Thoracic aorta (tissue), 2 donors: ENCODE data around the gene ENPP3. TPM values are rescaled to one million over a fixed set of nuclear protein-coding genes. Genes with fewer than 3 reads are reported as not detected.

ENCODE experiments used
- ATAC-seq: fragments of 150-250 bp; one replicate; pipeline ENCODE4 v1.8.0; 2017; ENCODE audit warnings: low read depth; ENCODE audit not compliant: insufficient number of reproducible peaks, low FRiP score
- DNase-seq: peaks from one replicate; pipeline ENCODE4 v3.0.0-alpha.2; 2020; ENCODE audit warnings: low spot score
- H3K27ac ChIP-seq, 2 donors: fragments of 200-600 bp; sonication (generic); 1 replicate in 1 of 2; 2 replicates in 1 of 2; pipeline ENCODE4 v1.5.1; 2016; ENCODE audit warnings: mild to moderate bottlenecking in 2 of 2, moderate library complexity in 2 of 2
- H3K27me3 ChIP-seq: fragments of 200-600 bp; sonication (generic); replicated peaks from 2 replicates; pipeline ENCODE4 v1.6.0; 2016; ENCODE audit warnings: mild to moderate bottlenecking; ENCODE audit not compliant: insufficient read depth
- H3K36me3 ChIP-seq: fragments of 200-600 bp; sonication (generic); one replicate; pipeline ENCODE4 v1.5.1; 2016
- H3K4me1 ChIP-seq, 2 donors: fragments of 200-600 bp; sonication (generic); 1 replicate in 1 of 2; 2 replicates in 1 of 2; pipeline versions ENCODE4 v1.5.1 to v1.6.0; 2016; ENCODE audit warnings: low read depth in 2 of 2, mild to moderate bottlenecking in 1 of 2; ENCODE audit not compliant: control insufficient read depth in 1 of 2
- H3K4me3 ChIP-seq: fragments of 200-600 bp; sonication (generic); 2 replicates; pipeline ENCODE4 v1.5.1; 2016; ENCODE audit warnings: mild to moderate bottlenecking
- H3K9me3 ChIP-seq: fragments of 200-600 bp; sonication (generic); 2 replicates; pipeline ENCODE4 v1.5.1; 2016
- total RNA-seq, 2 donors: library from RNA; depleted of rRNA; stranded (reverse); fragments of >200 nt; gene quantifications; one replicate each; pipeline versions ENCODE4 v1.1.0 to v1.2.3, GENCODE V29; 2016
- TF ChIP-seq, protein P1 (sequence below): fragments of 200-600 bp; sonication (generic); IDR thresholded peaks from one replicate; pipeline ENCODE4 v1.5.1; 2019; ENCODE audit warnings: antibody characterized with exemption

ENPP3 gene
- total RNA-seq, 2 donors from 2014 or later, result 0.49 to 0.54 TPM

DNA sequence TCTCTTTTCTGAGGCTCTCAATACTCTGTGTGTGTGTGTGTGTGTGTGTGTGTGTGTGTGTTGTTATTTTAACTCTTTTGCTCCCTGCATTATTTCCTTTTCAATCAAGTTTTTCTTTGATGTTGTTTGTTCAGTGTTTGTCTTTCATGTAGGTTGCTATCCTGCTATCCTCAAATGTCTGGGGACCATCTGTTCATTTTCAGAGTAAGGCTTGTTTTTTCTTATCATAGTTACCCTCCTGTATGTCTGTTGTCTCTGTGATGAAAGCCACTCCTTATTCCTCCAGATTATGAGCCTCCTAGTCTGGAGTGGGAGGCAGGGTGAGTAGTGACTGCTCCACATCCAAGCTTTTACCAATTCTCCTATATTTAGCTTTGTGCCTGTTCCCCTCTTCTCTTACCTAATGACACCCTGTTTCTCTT lies 9.2 kb downstream of the ENPP3 start:
- Histone ChIP-seq H3K27ac (no peak overlapping the region), H3K9me3 (no peaks in the 10 kb centered on the region), H3K36me3 (no peaks in the 10 kb centered on the region), H3K27me3 (no peaks in the 10 kb centered on the region), H3K4me1 (no peaks in the 10 kb centered on the region), H3K4me3 (no peak overlapping the region)
- DNase-seq (no peak), ATAC-seq (no peak)
- TF ChIP-seq, protein P1, sequence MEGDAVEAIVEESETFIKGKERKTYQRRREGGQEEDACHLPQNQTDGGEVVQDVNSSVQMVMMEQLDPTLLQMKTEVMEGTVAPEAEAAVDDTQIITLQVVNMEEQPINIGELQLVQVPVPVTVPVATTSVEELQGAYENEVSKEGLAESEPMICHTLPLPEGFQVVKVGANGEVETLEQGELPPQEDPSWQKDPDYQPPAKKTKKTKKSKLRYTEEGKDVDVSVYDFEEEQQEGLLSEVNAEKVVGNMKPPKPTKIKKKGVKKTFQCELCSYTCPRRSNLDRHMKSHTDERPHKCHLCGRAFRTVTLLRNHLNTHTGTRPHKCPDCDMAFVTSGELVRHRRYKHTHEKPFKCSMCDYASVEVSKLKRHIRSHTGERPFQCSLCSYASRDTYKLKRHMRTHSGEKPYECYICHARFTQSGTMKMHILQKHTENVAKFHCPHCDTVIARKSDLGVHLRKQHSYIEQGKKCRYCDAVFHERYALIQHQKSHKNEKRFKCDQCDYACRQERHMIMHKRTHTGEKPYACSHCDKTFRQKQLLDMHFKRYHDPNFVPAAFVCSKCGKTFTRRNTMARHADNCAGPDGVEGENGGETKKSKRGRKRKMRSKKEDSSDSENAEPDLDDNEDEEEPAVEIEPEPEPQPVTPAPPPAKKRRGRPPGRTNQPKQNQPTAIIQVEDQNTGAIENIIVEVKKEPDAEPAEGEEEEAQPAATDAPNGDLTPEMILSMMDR, result no peak

DNA sequence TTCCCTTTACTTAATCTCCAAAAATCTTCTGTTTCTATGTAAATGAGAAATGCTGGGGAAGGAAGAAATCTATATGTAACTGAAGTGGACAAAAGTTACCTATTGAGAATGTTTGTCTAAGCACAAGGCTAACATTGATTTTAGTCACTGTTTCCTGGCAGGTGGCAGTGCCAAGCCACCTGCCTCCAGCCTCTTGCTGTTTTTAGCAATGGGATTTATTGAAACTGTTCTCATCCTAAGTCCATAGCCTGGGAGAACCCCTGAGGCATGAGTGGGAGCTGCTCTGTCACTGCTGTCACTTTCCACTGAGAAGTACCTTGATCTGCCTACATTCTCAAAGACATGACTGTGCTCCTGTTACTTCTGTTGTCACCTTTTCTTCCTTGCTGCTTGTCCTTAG lies 14.7 kb downstream of the ENPP3 start:
- TF ChIP-seq, protein P1, result no peak
- DNase-seq, result no peak
- Histone ChIP-seq H3K4me1 (no peaks in the 10 kb centered on the region), H3K36me3 (no peaks in the 10 kb centered on the region), H3K27ac (no peak overlapping the region), H3K4me3 (no peak overlapping the region), H3K9me3 (no peaks in the 10 kb centered on the region), H3K27me3 (no peaks in the 10 kb centered on the region)
- ATAC-seq, result no peak

DNA sequence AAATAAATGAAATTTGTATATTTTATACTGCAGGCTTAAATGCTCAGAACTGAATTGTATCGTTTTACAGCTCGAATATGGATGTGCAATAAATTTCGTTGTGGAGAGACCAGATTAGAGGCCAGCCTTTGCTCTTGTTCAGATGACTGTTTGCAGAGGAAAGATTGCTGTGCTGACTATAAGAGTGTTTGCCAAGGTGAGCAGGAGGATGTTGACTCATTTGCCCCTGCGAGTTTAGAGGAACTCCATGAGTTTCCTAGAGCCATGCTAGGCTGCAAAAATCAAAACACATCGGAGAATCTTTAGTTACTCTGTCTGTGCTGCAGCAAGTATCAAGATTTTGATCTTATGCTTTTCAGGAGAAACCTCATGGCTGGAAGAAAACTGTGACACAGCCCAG lies 15.4 kb downstream of the ENPP3 start:
- DNase-seq (no peak), ATAC-seq (no peak)
- no peaks in the 10 kb centered on the region for H3K27me3 ChIP-seq
- H3K9me3 ChIP-seq, result no peaks in the 10 kb centered on the region
- no peak overlapping the region for H3K27ac ChIP-seq
- no peaks in the 10 kb centered on the region for H3K4me1 ChIP-seq
- no peak overlapping the region for H3K4me3 ChIP-seq
- no peaks in the 10 kb centered on the region for H3K36me3 ChIP-seq
- TF ChIP-seq, protein P1, result no peak

DNA sequence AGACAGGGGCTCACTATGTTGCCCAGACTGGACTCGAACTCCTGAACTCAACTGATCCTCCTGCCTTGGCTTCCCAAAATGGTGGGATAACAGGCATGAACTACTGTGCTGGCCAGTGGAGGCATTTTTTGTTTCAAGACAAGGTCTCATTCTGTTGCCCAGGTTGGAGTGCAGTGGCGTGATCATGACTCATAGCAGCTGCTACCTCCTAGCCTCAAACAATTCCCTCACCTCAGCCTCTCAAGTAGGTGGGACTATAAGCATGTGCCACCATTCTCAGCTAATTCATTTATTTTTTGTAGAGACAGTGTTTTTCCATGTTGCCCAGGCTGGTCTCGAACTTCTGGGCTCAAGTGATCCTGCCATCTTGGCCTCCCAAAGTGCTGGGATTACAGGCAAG lies 17.2 kb downstream of the ENPP3 start:
- TF ChIP-seq, protein P1, result no peak
- H3K27ac ChIP-seq, result no peak overlapping the region
- H3K27me3 ChIP-seq, result no peaks in the 10 kb centered on the region
- no peaks in the 10 kb centered on the region for H3K36me3 ChIP-seq
- no peak overlapping the region for H3K4me3 ChIP-seq
- ATAC-seq (no peak), DNase-seq (no peak)
- no peaks in the 10 kb centered on the region for H3K4me1 ChIP-seq
- H3K9me3 ChIP-seq, result no peaks in the 10 kb centered on the region

DNA sequence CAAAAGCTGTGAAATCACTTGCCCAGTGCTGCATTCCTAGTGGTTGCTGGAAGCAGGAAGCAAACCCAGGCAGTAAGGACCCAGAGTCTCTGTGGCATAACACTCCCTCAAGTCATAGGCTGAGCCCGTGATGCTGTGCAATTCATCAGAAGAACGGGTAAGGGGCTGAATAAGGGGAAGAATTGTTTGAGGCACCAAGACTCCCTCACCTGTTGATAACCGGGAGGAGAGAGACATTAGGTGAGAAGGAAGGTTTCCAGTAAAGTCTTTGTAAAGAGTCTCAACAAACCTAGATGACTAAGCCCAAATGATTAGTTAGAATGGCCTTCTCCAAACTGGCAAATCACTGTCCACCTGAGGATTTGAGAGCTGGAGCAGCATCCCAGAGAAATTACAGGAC lies 18.3 kb downstream of the ENPP3 start:
- Histone ChIP-seq H3K9me3 (no peaks in the 10 kb centered on the region), H3K4me3 (no peak overlapping the region), H3K4me1 (no peaks in the 10 kb centered on the region), H3K27me3 (no peaks in the 10 kb centered on the region), H3K36me3 (no peaks in the 10 kb centered on the region), H3K27ac (no peak overlapping the region)
- TF ChIP-seq, protein P1, result no peak
- ATAC-seq, result no peak
- DNase-seq, result no peak
